ENCODE results near the gene IDE.
A peak's percentile ranks its signal among the peaks of the same experiment; 100 is the strongest.

DNA sequence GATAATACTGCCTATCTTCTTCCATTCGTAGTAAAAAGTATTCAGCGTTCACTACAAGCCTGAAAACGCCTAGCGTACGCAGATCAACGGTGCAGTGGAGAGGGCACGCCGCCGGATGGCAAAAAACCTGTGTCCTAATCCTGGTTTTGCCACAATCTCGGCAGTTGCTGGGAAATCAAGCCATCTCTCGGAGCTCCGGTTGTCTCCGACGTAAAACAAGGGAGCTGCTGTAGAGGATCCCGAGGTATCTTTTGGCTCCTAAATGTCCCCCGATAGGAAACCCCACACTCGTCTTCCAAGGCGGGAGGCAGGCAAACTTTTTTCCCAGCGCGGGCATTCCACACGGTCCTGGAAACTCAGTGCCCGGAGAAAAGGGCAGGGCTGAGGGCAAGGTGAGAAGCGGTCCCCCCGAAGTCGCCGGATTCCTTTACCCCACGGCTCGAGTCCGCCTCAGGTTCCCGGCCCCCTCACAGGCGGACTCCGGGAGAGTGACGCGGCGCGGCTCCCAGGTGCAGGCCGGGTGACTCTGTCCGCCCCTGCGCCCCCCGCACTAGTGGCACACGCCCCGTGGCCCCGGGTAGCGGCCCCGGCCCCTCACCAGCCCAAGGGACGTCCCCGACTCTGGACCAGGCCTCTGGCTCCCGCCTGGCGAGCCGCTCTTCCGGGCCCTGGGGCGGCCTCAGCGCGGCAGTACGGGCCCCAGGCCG, 649 bp downstream of the IDE start:
- TF ChIP-seq, protein P1, sequence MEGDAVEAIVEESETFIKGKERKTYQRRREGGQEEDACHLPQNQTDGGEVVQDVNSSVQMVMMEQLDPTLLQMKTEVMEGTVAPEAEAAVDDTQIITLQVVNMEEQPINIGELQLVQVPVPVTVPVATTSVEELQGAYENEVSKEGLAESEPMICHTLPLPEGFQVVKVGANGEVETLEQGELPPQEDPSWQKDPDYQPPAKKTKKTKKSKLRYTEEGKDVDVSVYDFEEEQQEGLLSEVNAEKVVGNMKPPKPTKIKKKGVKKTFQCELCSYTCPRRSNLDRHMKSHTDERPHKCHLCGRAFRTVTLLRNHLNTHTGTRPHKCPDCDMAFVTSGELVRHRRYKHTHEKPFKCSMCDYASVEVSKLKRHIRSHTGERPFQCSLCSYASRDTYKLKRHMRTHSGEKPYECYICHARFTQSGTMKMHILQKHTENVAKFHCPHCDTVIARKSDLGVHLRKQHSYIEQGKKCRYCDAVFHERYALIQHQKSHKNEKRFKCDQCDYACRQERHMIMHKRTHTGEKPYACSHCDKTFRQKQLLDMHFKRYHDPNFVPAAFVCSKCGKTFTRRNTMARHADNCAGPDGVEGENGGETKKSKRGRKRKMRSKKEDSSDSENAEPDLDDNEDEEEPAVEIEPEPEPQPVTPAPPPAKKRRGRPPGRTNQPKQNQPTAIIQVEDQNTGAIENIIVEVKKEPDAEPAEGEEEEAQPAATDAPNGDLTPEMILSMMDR (IDR thresholded peaks at IDR 0.05 in 2 of 3, conservative IDR thresholded peaks at IDR 0.05 in 1 of 3; ENCODE audit: borderline replicate concordance in 1 of 3, insufficient read depth in 1 of 3, low read depth in 2 of 3, low read length in 2 of 3) = peak in 2 of 3 experiments; percentile 13 to 18; a peak in 2 of 6 replicates
- no peak for TF ChIP-seq CBX3 (IDR thresholded peaks at IDR 0.05; ENCODE audit: low read depth)
- TF ChIP-seq POLR2AphosphoS5 (IDR thresholded peaks at IDR 0.05; ENCODE audit: low read depth, low read length) = no peak
